Calu3 (cell line): Measurements from ENCODE around the gene C12orf42. TPM values are rescaled to one million over a fixed set of nuclear protein-coding genes. Genes with fewer than 3 reads are reported as not detected.

Source experiments
- BruUV-seq: library from RNA; stranded (reverse); fragments of 400-500 nt; replicated peaks from 2 replicates; lab custom pipeline; 2021; lab: Mats Ljungman, UMichigan
- CTCF ChIA-PET: fragments of 300-600 bp; sonication (Branson Sonifier 250); formaldehyde crosslinking; loops from one replicate; lab custom pipeline; 2022; ENCODE audit warnings: antibody characterized with exemption; lab: Charles Lee
- DNase-seq: peaks from one replicate; pipeline ENCODE4 v3.0.0; 2022
- H3K27ac Mint-ChIP-seq: one replicate; pipeline ENCODE4 v1.8.0; 2022; ENCODE audit warnings: mixed read lengths; ENCODE audit not compliant: unreplicated experiment
- H3K27me3 Mint-ChIP-seq: one replicate; pipeline ENCODE4 v1.8.0; 2022; ENCODE audit warnings: mixed read lengths; ENCODE audit not compliant: unreplicated experiment
- H3K36me3 Mint-ChIP-seq: one replicate; pipeline ENCODE4 v1.8.0; 2022; ENCODE audit warnings: mild to moderate bottlenecking, moderate library complexity, mixed read lengths; ENCODE audit not compliant: insufficient read depth, unreplicated experiment
- H3K4me1 Mint-ChIP-seq: one replicate; pipeline ENCODE4 v1.8.0; 2022; ENCODE audit warnings: mild to moderate bottlenecking, low read depth, mixed read lengths; ENCODE audit not compliant: unreplicated experiment
- H3K4me3 Mint-ChIP-seq: one replicate; pipeline ENCODE4 v1.8.0; 2022; ENCODE audit warnings: mild to moderate bottlenecking, low read depth, moderate library complexity, mixed read lengths; ENCODE audit not compliant: unreplicated experiment
- H3K9me3 Mint-ChIP-seq: one replicate; pipeline ENCODE4 v1.8.0; 2022; ENCODE audit warnings: low read depth, mixed read lengths; ENCODE audit not compliant: unreplicated experiment
- CTCF ChIP-seq: fragments of 200-600 bp; IDR thresholded peaks from one replicate; pipeline ENCODE4 v1.8.0; 2022; ENCODE audit warnings: antibody characterized with exemption; ENCODE audit not compliant: unreplicated experiment
- intact Hi-C: fragments of 100-400 bp; cut with micrococcal nuclease; formaldehyde crosslinking; loops from one replicate; pipeline ENCODE4 v1.10.0; 2022; ENCODE audit not compliant: unreplicated experiment
- total RNA-seq: library from RNA; stranded (reverse); gene quantifications from 2 replicates; pipeline ENCODE4 v1.2.3, GENCODE V29; 2022

Gene C12orf42
- total RNA-seq, 1 experiment from 2014 or later, result not detected

GRCh38 chr12:103268831-103269514 is 226.8 kb downstream of the C12orf42 start:
- CTCF ChIA-PET, result interaction anchor here (0.6 kb wide), 1 partner anchor 302 kb away, joined by 7 read pairs; no protein-coding TSS in a partner anchor
- no peak overlapping the region for H3K27ac Mint-ChIP-seq
- H3K36me3 Mint-ChIP-seq, result no peaks in the 10 kb centered on the region
- no peaks in the 10 kb centered on the region for H3K27me3 Mint-ChIP-seq
- no peak overlapping the region for H3K4me3 Mint-ChIP-seq
- no peak for DNase-seq
- BruUV-seq, result no TSS peak
- no peaks in the 10 kb centered on the region for H3K4me1 Mint-ChIP-seq
- no peak for TF ChIP-seq CTCF
- intact Hi-C loops, result no loop called here
- peaks cover under 1% of the 10 kb centered on the region for H3K9me3 Mint-ChIP-seq

- no peak for TF ChIP-seq CTCF
- DNase-seq, result no peak
- peaks cover 2% of the 10 kb centered on the region for H3K9me3 Mint-ChIP-seq
- no peaks in the 10 kb centered on the region for H3K27me3 Mint-ChIP-seq
- H3K36me3 Mint-ChIP-seq, result no peaks in the 10 kb centered on the region
- no TSS peak for BruUV-seq
- CTCF ChIA-PET, result no interaction called here
- H3K4me1 Mint-ChIP-seq, result no peaks in the 10 kb centered on the region
- H3K27ac Mint-ChIP-seq, result no peak overlapping the region
- no peak overlapping the region for H3K4me3 Mint-ChIP-seq
- intact Hi-C loops, result no loop called here
These were observed 238.0 kb downstream of the C12orf42 start for GRCh38 chr12:103257763-103258162.

Other genes starting within 250 kb of the C12orf42 start
- gene STAB2, start 91.3 kb upstream of the C12orf42 start, total RNA-seq, result not detected in 2 replicates